CD4-positive, alpha-beta T cell treated with Interleukin-21 for 1 hour (primary cell): ENCODE results near the gene GNAT1.
"Not testable (repeated sequence)": the region's sequence is repeated elsewhere in the genome, so short reads cannot be mapped to it uniquely, and the experiment has no call there.

Source experiments
- DNase-seq: peaks from one replicate; pipeline ENCODE4 v3.0.0-alpha.2; 2020

Gene GNAT1

GRCh38 chr3:50203809-50204803, 12.7 kb downstream of the GNAT1 start:
- DNase-seq: no peak

DNA sequence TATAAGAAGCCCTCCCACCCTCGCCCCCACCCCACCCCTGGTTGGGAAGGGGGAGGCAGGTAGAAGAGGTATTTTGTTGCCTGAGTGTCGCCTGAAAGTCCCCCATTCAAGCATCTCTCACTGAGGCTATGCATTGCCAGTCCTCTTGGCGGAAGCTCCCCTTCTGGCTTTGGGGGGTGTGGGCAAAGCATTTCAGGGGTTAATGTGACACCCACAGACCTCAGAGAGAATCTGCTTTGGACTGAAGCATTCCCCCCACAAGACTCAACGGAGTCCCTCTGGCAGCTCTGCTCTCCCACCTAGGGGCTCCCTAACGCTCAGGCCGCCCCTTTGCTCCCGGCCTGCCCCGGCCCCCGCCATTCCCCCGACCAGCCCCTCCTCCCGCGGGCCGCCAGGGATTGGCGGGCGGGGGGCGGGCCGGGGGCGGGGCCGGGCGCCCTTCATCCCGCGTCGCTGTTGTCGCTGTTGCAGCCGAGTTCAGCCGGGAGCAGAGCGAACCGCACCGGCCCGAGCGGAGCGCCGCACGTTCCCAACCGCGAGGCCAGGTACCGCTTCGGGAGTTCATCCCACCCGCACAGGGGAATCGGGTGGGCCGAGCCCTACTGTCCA, 13.5 kb downstream of the GNAT1 start, which contains the start of gene SLC38A3:
Gene SLC38A3 (plus strand): TSS at position 468 of the 609 bp plus-strand sequence. CDS start 8,929 bp downstream, outside the sequence.
- no peak for DNase-seq

DNA sequence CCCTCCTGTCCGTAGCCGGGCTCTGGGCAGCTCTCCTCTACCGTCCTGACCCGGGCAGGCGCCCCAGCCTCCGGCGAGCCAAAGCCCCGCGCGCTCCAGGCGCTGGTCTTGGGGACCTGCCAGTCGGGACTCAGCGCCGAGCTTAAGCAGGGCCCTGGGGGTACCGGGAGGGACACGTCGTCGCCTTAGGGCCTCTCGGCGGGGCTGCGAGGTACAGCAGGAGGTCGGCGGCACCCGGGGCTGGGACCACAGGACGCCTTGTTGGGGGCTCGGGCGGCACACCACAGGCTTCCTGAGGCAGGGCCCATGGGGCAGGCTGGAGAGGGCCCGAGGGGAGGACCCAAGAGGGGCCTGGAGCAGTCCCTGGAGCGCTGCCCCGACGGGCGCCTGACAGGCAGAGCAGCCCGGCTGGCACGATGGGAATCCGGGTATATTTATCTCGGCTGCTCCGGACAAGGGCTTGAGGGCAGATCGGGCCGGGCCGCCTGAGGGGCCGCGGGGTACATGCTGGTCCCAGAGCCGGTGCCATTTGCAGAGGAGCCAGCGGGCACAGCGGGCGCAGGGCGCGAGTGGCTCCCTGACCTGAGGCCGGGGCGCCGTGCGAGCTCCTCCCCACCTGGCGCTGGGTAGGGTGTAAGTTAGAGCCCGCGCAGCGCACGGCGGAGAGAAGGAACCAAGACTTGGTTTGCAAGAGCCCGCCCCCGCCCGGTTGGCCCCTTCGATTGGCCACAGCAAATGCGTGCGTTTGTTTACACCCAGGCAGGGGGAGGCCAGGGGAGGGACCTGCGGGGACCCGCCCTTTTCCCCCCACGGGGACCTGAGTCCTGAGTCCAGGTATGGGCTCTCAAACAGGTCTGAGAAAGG, 14.2 kb downstream of the GNAT1 start:
- DNase-seq: peak; percentile 34

DNA sequence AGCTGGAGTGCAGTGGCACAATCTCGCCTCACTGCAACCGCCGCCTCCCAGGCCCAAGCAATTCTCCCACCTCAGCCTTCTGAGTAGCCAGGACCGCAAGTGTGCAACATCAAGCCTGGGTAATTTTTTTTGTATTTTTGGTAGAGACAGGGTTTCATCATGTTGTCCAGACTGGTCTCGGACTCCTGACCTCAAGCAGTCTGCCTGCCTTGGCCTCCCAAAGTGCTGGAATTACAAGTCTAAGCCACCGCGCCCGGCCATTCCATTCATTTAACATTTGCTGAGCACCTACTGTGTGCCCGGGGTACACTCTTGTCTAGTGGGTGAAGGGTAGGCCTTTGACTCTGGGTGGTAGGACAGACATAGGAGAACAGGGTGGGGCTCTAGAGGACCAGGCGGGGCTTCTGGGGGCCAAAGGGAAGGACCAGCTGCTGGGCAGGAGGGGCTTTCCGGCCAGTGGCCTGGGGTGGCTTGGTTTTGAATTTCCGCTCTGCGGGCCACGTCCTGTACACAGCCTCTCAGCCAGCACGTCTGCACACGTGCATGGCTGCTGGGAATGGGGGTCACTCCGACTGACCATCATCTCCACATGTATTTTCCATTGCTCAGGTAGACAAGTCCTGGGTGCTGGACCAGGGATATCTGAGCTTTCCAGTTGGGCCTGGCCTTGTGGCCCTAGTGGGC, 16.1 kb downstream of the GNAT1 start:
- DNase-seq: no peak

DNA sequence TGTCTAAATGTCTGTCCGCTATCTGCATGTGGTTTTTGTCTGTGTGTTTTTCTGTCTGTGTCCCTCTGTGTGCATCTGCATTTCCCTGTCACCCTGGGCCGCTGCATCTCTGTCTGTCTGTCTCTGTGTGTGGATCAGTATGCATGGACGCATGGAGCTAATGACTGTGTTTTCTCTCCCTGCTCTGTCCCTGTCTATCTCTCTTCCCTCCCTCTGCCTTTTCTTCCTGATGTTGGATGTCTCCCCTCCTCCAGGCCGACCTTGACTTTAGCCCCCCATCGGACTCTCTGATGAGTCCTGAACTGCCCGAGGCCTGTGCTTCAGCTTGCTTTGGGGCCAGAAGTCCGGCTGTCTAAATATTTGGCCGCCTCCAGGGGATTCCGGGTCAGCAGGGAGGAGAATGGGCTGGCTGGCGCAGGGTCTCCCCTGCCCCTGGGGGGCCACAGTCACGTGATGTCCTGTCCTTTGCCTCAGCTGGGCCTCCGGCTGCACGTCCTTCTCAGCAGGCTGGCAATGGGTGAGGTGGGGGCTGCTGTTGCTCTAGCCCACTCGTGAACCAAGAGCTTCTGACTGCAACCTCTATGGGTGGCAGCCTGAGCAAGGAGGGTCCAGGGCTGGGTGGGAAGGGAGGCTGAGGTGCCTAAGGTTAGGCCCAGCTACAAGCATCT, 17.4 kb downstream of the GNAT1 start:
- no peak for DNase-seq

- DNase-seq: no peak
These were observed 18.7 kb downstream of the GNAT1 start for GRCh38 chr3:50210176-50210509.

DNA sequence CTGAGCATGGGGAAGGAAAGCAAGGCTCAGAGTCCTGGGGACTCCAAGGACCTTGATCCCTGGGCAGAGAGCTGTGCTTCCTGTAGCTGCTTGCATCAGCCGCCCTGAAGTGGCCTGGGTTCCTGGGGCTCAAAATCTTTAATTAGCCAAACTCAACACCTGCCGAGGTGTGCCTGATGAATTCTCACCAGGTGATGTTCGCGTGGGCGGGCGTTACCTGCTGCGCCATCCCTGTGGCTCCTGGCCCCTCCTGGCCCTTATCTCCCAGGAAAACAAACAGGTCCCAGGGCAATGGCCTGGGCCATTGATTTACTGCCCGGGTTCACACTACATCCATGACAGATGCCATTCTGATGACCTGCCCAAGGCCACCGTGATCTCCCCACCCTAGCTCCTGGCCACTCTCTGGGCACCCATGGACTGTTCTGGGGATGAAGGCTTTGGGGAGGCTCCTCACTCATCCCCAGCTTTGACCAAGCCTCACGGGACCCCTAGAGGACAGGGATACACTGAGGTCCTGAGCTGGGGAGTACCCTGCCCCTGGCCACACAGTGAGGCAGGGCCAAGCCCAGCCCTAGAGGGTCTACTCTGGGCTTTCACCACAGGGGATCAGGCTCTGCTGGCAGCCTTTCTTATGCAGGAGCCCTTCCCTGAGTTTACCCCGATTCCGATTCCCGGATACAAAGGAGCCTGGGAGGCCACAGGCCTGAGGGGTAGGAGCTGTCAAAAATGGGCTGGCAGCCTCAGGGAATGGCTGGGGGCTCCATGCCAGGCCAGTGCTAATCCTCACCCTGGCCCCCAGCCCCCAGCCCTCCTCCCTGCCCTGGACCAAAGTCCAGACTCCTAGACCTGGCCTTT, 19.3 kb downstream of the GNAT1 start:
- no peak for DNase-seq

DNA sequence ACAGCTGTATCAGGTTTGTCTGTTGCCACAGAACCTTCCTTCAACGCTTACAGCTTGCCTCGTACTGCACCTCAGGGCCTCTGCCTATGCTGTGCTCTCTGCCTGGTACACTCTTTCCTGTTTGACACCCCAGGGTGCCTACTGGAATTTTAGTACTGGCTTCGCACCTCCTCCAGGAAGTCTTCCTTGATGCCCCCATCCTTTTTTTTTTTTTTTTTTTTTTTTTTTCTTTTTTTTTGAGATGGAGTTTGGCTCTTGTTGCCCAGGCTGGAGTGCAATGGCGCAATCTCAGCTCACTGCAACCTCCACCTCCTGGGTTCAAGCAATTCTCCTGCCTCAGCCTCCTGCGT, 19.9 kb downstream of the GNAT1 start:
- DNase-seq: not testable (repeated sequence)

GRCh38 chr3:50211930-50212329, 20.5 kb downstream of the GNAT1 start:
- no peak for DNase-seq

GRCh38 chr3:50212502-50212901, 21.1 kb downstream of the GNAT1 start:
- no peak for DNase-seq

DNA sequence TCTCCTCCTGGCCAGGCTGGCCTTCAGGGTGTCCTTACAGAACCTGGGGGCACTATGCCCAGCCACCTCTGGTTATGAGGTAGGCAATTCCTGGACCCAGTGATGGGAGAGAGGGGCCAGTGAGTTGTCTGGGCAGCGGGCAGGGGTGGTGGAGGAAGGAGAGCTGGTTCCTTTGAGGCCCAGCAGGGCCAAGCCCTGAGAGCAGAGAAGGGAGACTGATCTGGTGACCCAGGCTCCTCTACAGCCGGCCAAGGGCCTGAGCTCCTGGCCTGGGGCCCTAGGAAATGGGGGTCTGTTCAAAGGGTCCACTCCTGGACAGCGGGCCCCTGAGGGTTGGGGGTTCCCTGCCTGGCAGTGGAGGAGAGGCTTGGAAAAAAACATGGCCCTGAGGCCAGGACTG, 21.6 kb downstream of the GNAT1 start:
- no peak for DNase-seq

GRCh38 chr3:50213373-50213772, 22.0 kb downstream of the GNAT1 start:
- no peak for DNase-seq

- DNase-seq: no peak
These were observed 23.4 kb downstream of the GNAT1 start for GRCh38 chr3:50214824-50215223.

DNA sequence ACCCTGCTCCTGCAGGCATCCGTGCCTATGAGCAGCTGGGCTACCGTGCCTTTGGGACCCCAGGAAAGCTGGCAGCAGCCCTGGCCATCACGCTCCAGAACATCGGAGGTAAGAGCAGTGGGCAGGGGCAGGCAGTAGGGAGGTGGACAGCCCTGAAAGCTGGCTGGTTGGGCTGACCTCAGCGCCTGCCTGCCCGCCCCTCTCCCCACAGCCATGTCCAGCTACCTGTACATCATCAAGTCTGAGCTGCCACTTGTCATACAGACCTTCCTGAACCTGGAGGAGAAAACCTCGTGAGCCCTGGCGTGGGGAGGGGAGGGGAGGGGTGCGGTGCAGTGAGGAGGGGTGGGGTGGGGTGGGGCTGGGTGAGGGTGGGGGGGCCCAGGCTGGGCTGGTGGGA, 24.1 kb downstream of the GNAT1 start:
- no peak for DNase-seq

DNA sequence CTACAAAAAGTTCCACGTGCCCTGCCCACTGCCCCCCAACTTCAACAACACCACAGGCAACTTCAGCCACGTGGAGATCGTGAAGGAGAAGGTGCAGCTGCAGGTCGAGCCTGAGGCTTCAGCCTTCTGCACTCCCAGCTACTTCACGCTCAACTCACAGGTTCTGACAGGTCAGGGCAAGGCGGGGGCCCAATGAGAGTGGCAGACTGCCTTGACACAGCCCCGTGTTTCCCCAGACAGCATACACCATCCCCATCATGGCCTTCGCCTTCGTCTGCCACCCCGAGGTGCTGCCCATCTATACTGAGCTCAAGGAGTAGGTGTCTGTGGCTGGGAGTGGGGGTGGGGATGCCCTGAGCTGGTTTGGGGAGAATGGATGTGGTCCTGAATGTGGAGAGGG, 26.3 kb downstream of the GNAT1 start:
- no peak for DNase-seq

GRCh38 chr3:50218448-50218847, 27.0 kb downstream of the GNAT1 start:
- DNase-seq: no peak

DNA sequence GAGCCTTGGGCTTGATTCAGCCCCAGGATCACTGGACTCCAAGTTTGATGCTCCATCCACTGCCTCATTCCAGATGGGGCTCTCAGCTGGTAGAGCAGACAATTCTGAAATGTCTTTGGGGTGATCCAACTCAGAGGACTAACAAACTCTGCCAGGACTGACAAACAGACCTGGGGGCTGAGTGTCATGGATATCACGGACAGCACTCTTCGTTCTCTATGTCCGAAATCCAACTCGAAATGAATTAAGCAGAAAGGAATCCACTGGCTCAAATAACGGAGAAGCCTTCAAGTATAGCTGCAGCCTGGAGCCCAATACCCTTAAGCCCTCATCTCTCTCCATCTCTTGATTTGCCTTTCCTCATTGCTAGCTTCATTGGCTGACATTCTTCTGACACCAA, 27.9 kb downstream of the GNAT1 start:
- DNase-seq: no peak

DNA sequence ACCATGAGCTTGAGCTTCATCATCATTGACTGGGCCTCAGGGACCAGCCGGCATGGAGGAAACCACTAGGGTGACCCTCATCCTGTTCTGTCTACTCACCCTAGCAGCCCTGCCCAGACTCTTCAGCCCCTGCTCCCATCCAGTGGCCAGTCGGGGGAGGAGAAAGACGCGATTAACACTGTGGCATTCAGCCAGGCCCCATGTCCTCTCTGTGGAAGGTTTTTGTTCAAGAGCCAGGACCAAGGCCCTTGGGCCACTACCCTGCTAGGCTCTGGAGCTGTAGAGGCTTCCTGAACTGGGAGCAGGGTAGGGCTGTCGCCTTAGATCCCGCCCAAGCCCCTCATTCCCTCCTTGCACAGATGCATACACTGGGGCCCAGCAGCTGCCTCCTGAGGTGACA, 28.7 kb downstream of the GNAT1 start:
- DNase-seq: no peak

GRCh38 chr3:50221051-50221410, 29.6 kb downstream of the GNAT1 start:
- DNase-seq: no peak

- DNase-seq: no peak
These were observed 30.2 kb downstream of the GNAT1 start for GRCh38 chr3:50221411-50222168.

- DNase-seq: no peak
These were observed 30.7 kb downstream of the GNAT1 start for GRCh38 chr3:50222169-50222528.
